ENCODE data around the gene NSUN7. TPM values are rescaled to one million over a fixed set of nuclear protein-coding genes. Genes with fewer than 3 reads are reported as not detected.

NSUN7 gene
- 0.33 and 0.51 TPM in 2 replicates for total RNA-seq
- polyA plus RNA-seq, result not detected in 2 replicates
- 0.03 TPM in 1 of 2 replicates, not detected in the other for polyA plus RNA-seq (2012)
- polyA minus RNA-seq (ENCODE audit: low replicate concordance), result not detected in 2 replicates

DNA sequence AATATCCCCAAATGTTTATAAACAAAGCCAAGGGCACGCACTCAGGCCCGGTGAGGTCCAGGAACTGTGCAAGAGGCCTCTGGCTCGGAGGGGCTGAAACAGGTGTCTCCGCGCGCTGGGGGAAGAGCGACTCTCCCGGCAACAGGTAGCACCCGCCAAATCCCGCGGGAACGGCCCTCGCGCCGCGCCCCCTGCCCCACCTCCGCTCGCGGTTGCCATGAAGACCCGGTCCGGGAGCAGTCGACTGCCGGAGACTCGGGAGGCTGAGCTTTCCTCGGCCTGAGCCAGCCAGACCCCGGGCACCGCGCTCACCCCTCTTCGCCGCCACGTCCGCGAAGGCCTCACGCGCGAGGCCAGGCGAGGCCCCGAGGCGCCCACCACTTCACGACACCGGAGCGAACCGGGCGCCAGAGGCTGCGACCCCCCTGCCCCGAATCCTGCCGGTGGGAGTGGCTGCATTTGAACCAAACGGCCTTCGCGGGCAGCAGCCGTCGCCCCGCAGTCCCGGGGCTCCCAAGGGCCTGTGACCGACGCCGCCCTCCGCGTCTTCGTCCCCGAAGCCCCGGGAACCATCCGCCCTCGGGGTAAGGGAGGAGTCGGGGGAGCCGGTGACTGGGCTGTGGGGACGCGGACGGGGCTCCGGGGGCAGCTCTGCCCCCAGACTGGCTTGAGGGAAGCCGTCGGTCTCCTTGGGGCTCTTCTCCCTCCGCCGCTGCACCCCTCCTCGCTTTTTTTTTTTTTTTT, at the start of gene NSUN7:
Gene NSUN7, plus strand, starts transcription at position 239 of the 744 bp plus-strand sequence. CDS start 739 bp downstream, outside the sequence.
- Histone ChIP-seq H3K27ac (ENCODE audit: insufficient read depth, low read length) (no peak within 1 kb of the TSS), H2AFZ (ENCODE audit: low read length) (peak within 1 kb of the TSS; percentile 39), H3K9me3 (ENCODE audit: control insufficient read depth, insufficient read depth, low read depth, low read length) (no peaks in the 10 kb centered on the region), H3K4me1 (ENCODE audit: control insufficient read depth, extremely low read depth, insufficient read depth, low read length) (no peaks in the 10 kb centered on the region), H3K36me3 (ENCODE audit: control insufficient read depth, insufficient read depth, low read length) (no peaks in the 10 kb centered on the region), H3K4me3 (replicated peaks in 1 of 4; ENCODE audit: control extremely low read depth in 1 of 4, insufficient read depth in 1 of 4, low read depth in 3 of 4, low read length in 4 of 4) (peak within 1 kb of the TSS; percentile 7 to 67 (median 26)), H4K20me1 (ENCODE audit: control insufficient read depth, extremely low read depth, insufficient read depth, low read length) (no peaks in the 10 kb centered on the region), H3K4me2 (ENCODE audit: extremely low read depth, insufficient read depth, low read length) (peak within 1 kb of the TSS; percentile 68), H3K79me2 (ENCODE audit: control insufficient read depth, insufficient read depth, low read length) (no peaks in the 10 kb centered on the region), H3K9ac (ENCODE audit: insufficient read depth, low read length) (no peak within 1 kb of the TSS), H3K27me3 (ENCODE audit: control insufficient read depth, insufficient read depth, low read length) (peaks cover 29% of the 10 kb centered on the region)
- DNase-seq (ENCODE audit: low read depth in 2 of 2), result peak; percentile 27 to 61
- TF ChIP-seq, protein P1, sequence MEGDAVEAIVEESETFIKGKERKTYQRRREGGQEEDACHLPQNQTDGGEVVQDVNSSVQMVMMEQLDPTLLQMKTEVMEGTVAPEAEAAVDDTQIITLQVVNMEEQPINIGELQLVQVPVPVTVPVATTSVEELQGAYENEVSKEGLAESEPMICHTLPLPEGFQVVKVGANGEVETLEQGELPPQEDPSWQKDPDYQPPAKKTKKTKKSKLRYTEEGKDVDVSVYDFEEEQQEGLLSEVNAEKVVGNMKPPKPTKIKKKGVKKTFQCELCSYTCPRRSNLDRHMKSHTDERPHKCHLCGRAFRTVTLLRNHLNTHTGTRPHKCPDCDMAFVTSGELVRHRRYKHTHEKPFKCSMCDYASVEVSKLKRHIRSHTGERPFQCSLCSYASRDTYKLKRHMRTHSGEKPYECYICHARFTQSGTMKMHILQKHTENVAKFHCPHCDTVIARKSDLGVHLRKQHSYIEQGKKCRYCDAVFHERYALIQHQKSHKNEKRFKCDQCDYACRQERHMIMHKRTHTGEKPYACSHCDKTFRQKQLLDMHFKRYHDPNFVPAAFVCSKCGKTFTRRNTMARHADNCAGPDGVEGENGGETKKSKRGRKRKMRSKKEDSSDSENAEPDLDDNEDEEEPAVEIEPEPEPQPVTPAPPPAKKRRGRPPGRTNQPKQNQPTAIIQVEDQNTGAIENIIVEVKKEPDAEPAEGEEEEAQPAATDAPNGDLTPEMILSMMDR (conservative IDR thresholded peaks at IDR 0.05 in 1 of 2, IDR thresholded peaks at IDR 0.05 in 1 of 2; ENCODE audit: low read depth in 1 of 2, low read length in 2 of 2), result no peak
- no peak for TF ChIP-seq EZH2 (IDR thresholded peaks at IDR 0.05; ENCODE audit: low read length, missing control alignments)

DNA sequence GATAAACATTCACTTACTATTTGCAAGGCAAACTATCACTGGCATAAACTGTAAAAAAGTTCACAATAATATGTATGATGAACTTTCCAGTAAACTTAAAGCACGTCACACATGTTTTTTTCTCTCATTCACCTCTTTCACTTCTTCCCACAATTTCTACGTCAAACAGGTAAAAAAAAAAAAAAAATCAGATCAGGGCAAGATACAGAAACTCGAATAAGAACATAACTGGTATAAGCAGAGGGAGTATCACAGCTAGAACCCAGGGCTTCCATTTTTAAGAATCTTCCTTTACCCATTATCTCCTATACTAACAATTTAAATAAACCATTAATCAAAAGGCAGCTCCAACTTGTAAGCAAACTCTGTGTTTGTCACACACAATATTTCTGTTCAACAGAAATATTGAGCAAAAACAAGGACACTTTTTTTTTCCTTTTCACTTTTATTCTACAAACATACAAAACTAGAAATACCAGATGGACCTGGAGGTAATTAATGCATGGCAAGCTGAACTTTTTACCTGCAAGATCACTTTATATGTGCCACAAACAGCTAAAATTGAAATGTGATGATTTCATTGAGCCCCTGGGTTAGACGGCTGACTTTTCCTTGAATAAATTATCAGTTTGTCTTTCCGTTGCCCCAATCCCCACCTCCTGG, 47.5 kb upstream of the NSUN7 start:
- DNase-seq (ENCODE audit: low read depth in 2 of 2), result no peak
- H3K4me3 ChIP-seq (replicated peaks in 1 of 4; ENCODE audit: control extremely low read depth in 1 of 4, insufficient read depth in 1 of 4, low read depth in 3 of 4, low read length in 4 of 4), result no peak overlapping the region
- no peaks in the 10 kb centered on the region for H3K36me3 ChIP-seq (ENCODE audit: control insufficient read depth, insufficient read depth, low read length)
- no peaks in the 10 kb centered on the region for H3K9me3 ChIP-seq (ENCODE audit: control insufficient read depth, insufficient read depth, low read depth, low read length)
- H3K79me2 ChIP-seq (ENCODE audit: control insufficient read depth, insufficient read depth, low read length), result no peaks in the 10 kb centered on the region
- no peak overlapping the region for H2AFZ ChIP-seq (ENCODE audit: low read length)
- no peaks in the 10 kb centered on the region for H3K27me3 ChIP-seq (ENCODE audit: control insufficient read depth, insufficient read depth, low read length)
- H3K27ac ChIP-seq (ENCODE audit: insufficient read depth, low read length), result no peak overlapping the region
- TF ChIP-seq, protein P1 (conservative IDR thresholded peaks at IDR 0.05 in 1 of 2, IDR thresholded peaks at IDR 0.05 in 1 of 2; ENCODE audit: low read depth in 1 of 2, low read length in 2 of 2), result no peak
- TF ChIP-seq EZH2 (IDR thresholded peaks at IDR 0.05; ENCODE audit: low read length, missing control alignments), result no peak
- H4K20me1 ChIP-seq (ENCODE audit: control insufficient read depth, extremely low read depth, insufficient read depth, low read length), result no peaks in the 10 kb centered on the region
- H3K4me1 ChIP-seq (ENCODE audit: control insufficient read depth, extremely low read depth, insufficient read depth, low read length), result no peaks in the 10 kb centered on the region
- no peak overlapping the region for H3K9ac ChIP-seq (ENCODE audit: insufficient read depth, low read length)
- H3K4me2 ChIP-seq (ENCODE audit: extremely low read depth, insufficient read depth, low read length), result no peak overlapping the region

GRCh38 chr4:40702800-40703151, 47.0 kb upstream of the NSUN7 start:
- no peak overlapping the region for H3K4me3 ChIP-seq (replicated peaks in 1 of 4; ENCODE audit: control extremely low read depth in 1 of 4, insufficient read depth in 1 of 4, low read depth in 3 of 4, low read length in 4 of 4)
- no peak for DNase-seq (ENCODE audit: low read depth in 2 of 2)
- H4K20me1 ChIP-seq (ENCODE audit: control insufficient read depth, extremely low read depth, insufficient read depth, low read length), result no peaks in the 10 kb centered on the region
- H3K36me3 ChIP-seq (ENCODE audit: control insufficient read depth, insufficient read depth, low read length), result no peaks in the 10 kb centered on the region
- no peaks in the 10 kb centered on the region for H3K79me2 ChIP-seq (ENCODE audit: control insufficient read depth, insufficient read depth, low read length)
- H3K27me3 ChIP-seq (ENCODE audit: control insufficient read depth, insufficient read depth, low read length), result no peaks in the 10 kb centered on the region
- no peak overlapping the region for H3K4me2 ChIP-seq (ENCODE audit: extremely low read depth, insufficient read depth, low read length)
- TF ChIP-seq, protein P1 (conservative IDR thresholded peaks at IDR 0.05 in 1 of 2, IDR thresholded peaks at IDR 0.05 in 1 of 2; ENCODE audit: low read depth in 1 of 2, low read length in 2 of 2), result no peak
- no peak for TF ChIP-seq EZH2 (IDR thresholded peaks at IDR 0.05; ENCODE audit: low read length, missing control alignments)
- no peak overlapping the region for H2AFZ ChIP-seq (ENCODE audit: low read length)
- no peak overlapping the region for H3K9ac ChIP-seq (ENCODE audit: insufficient read depth, low read length)
- no peaks in the 10 kb centered on the region for H3K4me1 ChIP-seq (ENCODE audit: control insufficient read depth, extremely low read depth, insufficient read depth, low read length)
- H3K9me3 ChIP-seq (ENCODE audit: control insufficient read depth, insufficient read depth, low read depth, low read length), result no peaks in the 10 kb centered on the region
- no peak overlapping the region for H3K27ac ChIP-seq (ENCODE audit: insufficient read depth, low read length)

All from fibroblast of lung (primary cell).